Breast epithelium (tissue), 4 donors: ENCODE measurements around the gene FTMT. TPM values are rescaled to one million over a fixed set of nuclear protein-coding genes. Genes with fewer than 3 reads are reported as not detected.

Source experiments
- DNase-seq, 2 donors: peaks; one replicate each; pipeline ENCODE4 v3.0.0-alpha.2; 2019; ENCODE audit warnings: low spot score in 2 of 2
- H3K27ac ChIP-seq, 2 donors: fragments of 200-600 bp; sonication (generic) in 1 of 2; one replicate each; pipeline ENCODE4 v1.5.1; 2016 to 2019; ENCODE audit warnings: mild to moderate bottlenecking in 1 of 2
- H3K27me3 ChIP-seq, 2 donors: fragments of 200-600 bp; sonication (generic) in 1 of 2; one replicate each; pipeline versions ENCODE4 v1.5.1 to v1.6.0; 2017 to 2019; ENCODE audit warnings: control low read depth in 1 of 2, mild to moderate bottlenecking in 1 of 2
- H3K36me3 ChIP-seq: fragments of 200-600 bp; one replicate; pipeline ENCODE4 v1.5.1; 2019
- H3K4me1 ChIP-seq, 2 donors: fragments of 200-600 bp; sonication (generic); one replicate each; pipeline ENCODE4 v1.5.1; 2016 to 2019; ENCODE audit warnings: control low read depth in 1 of 2
- H3K4me3 ChIP-seq, 3 donors: fragments of 200-600 bp; sonication (generic); 1 replicate in 2 of 3; 2 replicates in 1 of 3; pipeline ENCODE4 v1.5.1; 2016 to 2019; ENCODE audit warnings: mild to moderate bottlenecking in 3 of 3, moderate library complexity in 2 of 3
- H3K9me3 ChIP-seq, 2 donors: fragments of 200-600 bp; sonication (generic) in 1 of 2; one replicate each; pipeline ENCODE4 v1.5.1; 2016 to 2019; ENCODE audit warnings: control low read depth in 1 of 2
- CTCF ChIP-seq, 3 donors: fragments of 450-650 bp; IDR thresholded peaks; one replicate each; pipeline ENCODE4 v1.5.1; 2016 to 2017; ENCODE audit warnings: antibody characterized with exemption in 3 of 3, mild to moderate bottlenecking in 3 of 3, moderate library complexity in 3 of 3
- POLR2A ChIP-seq: fragments of 450-650 bp; IDR thresholded peaks from one replicate; pipeline ENCODE4 v1.6.1; 2016; ENCODE audit warnings: antibody characterized with exemption, mild to moderate bottlenecking, moderate library complexity
- POLR2AphosphoS5 ChIP-seq, 3 donors: sonication (generic); formaldehyde crosslinking; IDR thresholded peaks; one replicate each; pipeline ENCODE4 v1.6.1; 2017; ENCODE audit warnings: antibody characterized with exemption in 3 of 3
- intact Hi-C: fragments of 100-400 bp; cut with DNase I; formaldehyde crosslinking; loops from one replicate; pipeline ENCODE4 v1.15.1; 2023; ENCODE audit warnings: low total_unique reads
- total RNA-seq, 3 donors: library from RNA; depleted of rRNA; stranded (reverse); fragments of >200 nt; gene quantifications; one replicate each; pipeline ENCODE4 v1.1.0, GENCODE V29; 2016

The FTMT gene
- total RNA-seq, 3 donors from 2014 or later, result 0.44 TPM; not detected in 2

DNA sequence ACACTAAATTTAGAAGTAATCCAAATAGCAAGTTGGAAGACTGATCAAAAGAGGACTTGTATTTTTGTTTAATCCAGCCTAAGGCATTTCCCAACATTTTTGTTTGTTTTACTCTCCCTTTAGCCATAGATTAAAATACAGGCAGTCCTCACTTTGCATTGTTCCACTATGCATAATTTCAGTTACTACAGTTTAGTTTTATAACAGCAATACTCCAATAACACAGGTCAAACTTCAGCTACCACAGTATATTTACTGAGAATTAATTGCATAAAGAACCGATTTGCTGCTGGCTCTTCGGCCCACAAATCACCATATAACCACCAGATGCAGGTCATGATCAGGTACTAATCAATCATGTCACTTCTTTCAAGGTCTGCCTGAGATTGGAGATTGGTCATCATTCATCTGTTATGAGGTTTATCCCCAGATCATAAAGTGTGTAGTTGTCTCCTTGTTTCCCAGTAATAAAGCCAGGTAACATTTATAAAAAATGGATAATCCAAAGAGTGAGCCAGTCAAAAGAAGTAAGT lies 12.1 kb downstream of the FTMT start:
- Histone ChIP-seq H3K36me3 (no peaks in the 10 kb centered on the region), H3K9me3 (no peaks in the 10 kb centered on the region), H3K4me3 (no peak overlapping the region), H3K27ac (no peak overlapping the region), H3K4me1 (no peaks in the 10 kb centered on the region), H3K27me3 (no peaks in the 10 kb centered on the region)
- no peak for TF ChIP-seq POLR2A
- no peak for TF ChIP-seq POLR2AphosphoS5 (IDR thresholded peaks at IDR 0.05)
- no peak for TF ChIP-seq CTCF (IDR thresholded peaks at IDR 0.05)
- no peak for DNase-seq
- intact Hi-C loops, result no loop called here

- no peak for TF ChIP-seq CTCF (IDR thresholded peaks at IDR 0.05)
- TF ChIP-seq POLR2AphosphoS5 (IDR thresholded peaks at IDR 0.05), result no peak
- no peak for TF ChIP-seq POLR2A
- Histone ChIP-seq H3K36me3 (no peaks in the 10 kb centered on the region), H3K4me3 (no peak overlapping the region), H3K27me3 (no peaks in the 10 kb centered on the region), H3K4me1 (no peaks in the 10 kb centered on the region), H3K27ac (no peak overlapping the region), H3K9me3 (no peaks in the 10 kb centered on the region)
- intact Hi-C loops, result no loop called here
- no peak for DNase-seq
These were observed 15.7 kb downstream of the FTMT start for GRCh38 chr5:121867403-121867802.

- H3K27ac ChIP-seq, result no peak overlapping the region
- H3K9me3 ChIP-seq, result no peaks in the 10 kb centered on the region
- intact Hi-C loops, result no loop called here
- DNase-seq, result no peak
- H3K36me3 ChIP-seq, result no peaks in the 10 kb centered on the region
- TF ChIP-seq POLR2A, result no peak
- TF ChIP-seq CTCF (IDR thresholded peaks at IDR 0.05), result no peak
- TF ChIP-seq POLR2AphosphoS5 (IDR thresholded peaks at IDR 0.05), result no peak
- H3K4me3 ChIP-seq, result no peak overlapping the region
- no peaks in the 10 kb centered on the region for H3K4me1 ChIP-seq
- H3K27me3 ChIP-seq, result no peaks in the 10 kb centered on the region
These were observed 18.8 kb downstream of the FTMT start for GRCh38 chr5:121870489-121870888.

DNA sequence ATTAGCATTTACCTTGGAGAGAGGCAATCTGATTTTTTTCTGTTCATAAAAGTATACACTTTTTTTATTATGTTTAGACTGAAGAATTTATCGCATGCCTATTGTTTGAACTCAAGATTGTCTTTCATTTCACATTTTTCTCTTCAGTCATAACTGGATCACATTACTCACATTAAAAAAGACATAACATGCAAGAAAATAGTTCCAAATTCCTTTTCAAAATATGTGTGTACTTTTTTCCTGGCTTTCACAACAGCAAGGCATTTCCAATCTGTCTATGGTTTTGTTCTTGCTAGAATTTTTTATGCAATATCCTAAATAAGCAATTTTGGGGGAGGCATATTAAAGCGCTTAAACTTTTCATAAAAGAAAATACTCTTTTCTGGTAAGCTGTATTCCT lies 21.2 kb downstream of the FTMT start:
- no peaks in the 10 kb centered on the region for H3K27me3 ChIP-seq
- no peaks in the 10 kb centered on the region for H3K4me1 ChIP-seq
- no peaks in the 10 kb centered on the region for H3K9me3 ChIP-seq
- no peak overlapping the region for H3K4me3 ChIP-seq
- no peak for DNase-seq
- H3K36me3 ChIP-seq, result no peaks in the 10 kb centered on the region
- intact Hi-C loops, result no loop called here
- no peak for TF ChIP-seq POLR2A
- no peak for TF ChIP-seq POLR2AphosphoS5 (IDR thresholded peaks at IDR 0.05)
- no peak for TF ChIP-seq CTCF (IDR thresholded peaks at IDR 0.05)
- no peak overlapping the region for H3K27ac ChIP-seq

GRCh38 chr5:121873409-121873808 lies 21.7 kb downstream of the FTMT start:
- intact Hi-C loops, result no loop called here
- H3K4me3 ChIP-seq, result no peak overlapping the region
- no peak for DNase-seq
- no peaks in the 10 kb centered on the region for H3K27me3 ChIP-seq
- no peak overlapping the region for H3K27ac ChIP-seq
- no peaks in the 10 kb centered on the region for H3K36me3 ChIP-seq
- TF ChIP-seq POLR2A (no peak), CTCF (IDR thresholded peaks at IDR 0.05) (no peak), POLR2AphosphoS5 (IDR thresholded peaks at IDR 0.05) (no peak)
- no peaks in the 10 kb centered on the region for H3K9me3 ChIP-seq
- no peaks in the 10 kb centered on the region for H3K4me1 ChIP-seq
